Amniotic epithelial cell (primary cell): Measurements from ENCODE around the gene ZFP36.
"Not testable (repeated sequence)": the region's sequence is repeated elsewhere in the genome, so short reads cannot be mapped to it uniquely, and the experiment has no call there.

Experiments used
- DNase-seq: peaks from one replicate; pipeline ENCODE4 v3.0.0-alpha.2; 2010; ENCODE audit warnings: low read depth

Gene ZFP36

DNA sequence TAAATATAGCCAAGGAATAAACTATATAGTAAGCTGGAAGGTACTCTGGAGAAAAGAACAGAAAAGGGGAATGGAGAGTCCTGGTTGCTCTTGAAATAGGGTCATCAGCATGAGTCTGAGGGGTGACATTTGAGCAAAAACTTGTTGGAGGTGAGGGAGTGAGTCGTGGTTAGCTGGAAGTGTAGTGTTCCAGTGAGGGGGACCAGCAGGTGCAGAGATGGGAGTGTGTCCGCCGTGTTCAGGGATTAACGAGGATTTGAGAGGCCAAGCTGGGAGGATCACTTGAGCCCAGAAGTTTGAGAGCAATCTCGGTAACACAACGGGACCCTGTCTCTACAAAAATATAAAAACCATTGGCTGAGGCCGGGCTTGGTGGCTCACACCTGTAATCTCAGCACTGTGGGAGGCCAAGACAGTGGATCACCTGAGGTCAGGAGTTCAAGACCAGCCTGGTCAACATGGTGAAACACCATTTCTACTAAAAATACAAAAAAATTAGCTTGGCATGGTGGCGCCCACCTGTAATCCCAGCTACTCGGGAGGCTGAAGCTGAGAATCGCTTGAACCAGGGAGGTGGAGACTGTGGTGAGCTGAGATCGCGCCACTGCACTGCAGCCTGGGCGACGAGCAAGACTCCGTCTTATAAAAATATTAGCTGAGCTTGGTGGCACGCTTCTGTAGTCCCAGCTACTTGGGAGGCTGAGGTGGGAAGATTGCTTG is 39.9 kb downstream of the ZFP36 start:
- no peak for DNase-seq

DNA sequence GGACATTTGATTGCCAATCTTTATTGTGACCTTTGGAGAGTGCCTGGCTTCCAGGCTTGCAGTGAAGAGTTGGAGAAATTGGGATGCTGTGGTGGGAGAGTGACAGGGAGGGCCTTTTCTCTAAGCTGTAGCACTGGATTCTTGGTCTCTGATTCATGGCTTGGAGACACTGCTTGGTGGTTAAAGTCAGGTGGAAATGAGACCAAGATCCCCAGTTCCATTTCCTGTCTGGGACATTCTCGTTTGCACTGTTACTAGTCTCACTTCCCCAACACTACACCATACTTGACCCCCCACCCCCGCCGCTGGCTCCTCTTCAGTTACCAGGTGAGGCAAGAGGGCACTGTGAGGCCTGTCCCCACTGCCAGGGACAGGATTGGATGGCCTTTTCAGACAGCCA is 41.6 kb downstream of the ZFP36 start:
- peak; percentile 34 for DNase-seq

DNA sequence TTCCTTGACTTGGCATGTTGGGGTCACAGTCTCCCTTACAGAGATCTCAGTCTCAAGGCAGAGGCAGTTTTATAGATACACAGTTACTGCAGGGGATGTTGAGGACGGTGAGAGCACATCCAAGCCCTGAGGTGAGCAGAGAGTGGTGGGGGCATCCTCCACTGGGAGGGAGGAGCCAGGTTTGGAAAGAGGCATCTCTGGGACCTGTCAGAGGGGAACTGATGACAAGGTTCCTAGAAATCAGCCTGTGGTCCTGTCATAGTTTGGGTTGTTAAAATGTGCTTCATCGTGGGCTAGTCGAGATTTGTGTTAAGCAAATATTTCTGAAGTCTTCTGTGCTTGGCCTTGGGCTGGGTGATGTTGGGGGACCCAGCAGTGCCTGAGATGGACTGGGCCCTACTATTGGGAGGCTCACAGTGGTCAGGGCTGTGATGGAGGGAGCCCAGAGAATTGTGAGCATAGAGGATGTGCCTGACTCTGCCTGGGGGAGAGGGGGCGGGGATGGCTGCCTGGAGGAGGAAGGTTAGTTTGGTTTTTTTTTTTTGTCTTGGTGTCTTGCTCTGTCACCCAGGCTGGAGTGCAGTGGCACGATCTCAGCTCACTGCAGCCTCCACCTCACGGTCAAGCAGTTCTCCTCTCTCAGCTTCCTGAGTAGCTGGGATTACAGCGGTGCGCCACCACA is 42.6 kb downstream of the ZFP36 start:
- no peak for DNase-seq

DNA sequence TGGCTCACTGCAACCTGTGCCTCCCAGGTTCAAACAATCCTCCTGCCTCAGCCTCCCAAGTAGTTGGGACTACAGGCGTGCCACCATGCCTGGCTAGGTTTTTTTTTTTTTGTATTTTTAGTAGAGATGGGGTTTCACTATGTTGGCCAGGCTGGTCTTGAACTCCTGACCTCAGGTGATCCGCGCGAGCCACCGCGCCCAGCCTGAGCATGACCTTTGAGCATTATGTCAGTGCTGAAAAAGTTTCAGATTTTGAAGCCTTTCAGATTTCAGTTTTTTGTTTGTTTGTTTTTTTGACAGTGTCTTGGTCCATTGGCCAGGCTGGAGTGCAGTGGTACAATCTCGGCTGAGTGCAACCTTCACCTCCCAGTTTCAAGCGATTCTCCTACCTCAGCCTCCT is 44.6 kb downstream of the ZFP36 start:
- DNase-seq, result not testable (repeated sequence)
